ENCODE results near the gene DNAI4.

GRCh38 chr1:66947267-66947666 lies 22.6 kb upstream of the DNAI4 start:
- TF ChIP-seq CTCF (IDR thresholded peaks at IDR 0.05) (no peak), REST (IDR thresholded peaks at IDR 0.05; ENCODE audit: insufficient read depth in 1 of 2, low read depth in 2 of 2, low read length in 1 of 2) (no peak)

Measured in Panc1 (cell line).